HCT116 (cell line): Measurements from ENCODE around the gene USH1G. TPM values are rescaled to one million over a fixed set of nuclear protein-coding genes. Genes with fewer than 3 reads are reported as not detected.
A peak's percentile ranks its signal among the peaks of the same experiment; 100 is the strongest.

Experiments used
- ATAC-seq: fragments of 200-7000 bp; cut with Tn5 transposase; 2 replicates; pipeline ENCODE4 v1.9.1; 2020; ENCODE audit warnings: mild to moderate bottlenecking, moderate library complexity
- BruUV-seq: library from RNA; stranded (reverse); fragments of 400-500 nt; replicated peaks from 2 replicates; lab custom pipeline; 2021; lab: Mats Ljungman, UMichigan
- CTCF ChIA-PET: fragments of 300-600 bp; sonication (Branson Sonifier 250); formaldehyde crosslinking; loops from one replicate; lab custom pipeline; 2021; ENCODE audit warnings: antibody characterized with exemption; lab: Charles Lee
- POLR2A ChIA-PET: fragments of 300-600, 350-600 bp; sonication (Branson Sonifier 250); formaldehyde crosslinking; loops from one replicate; lab custom pipeline; 2021; ENCODE audit warnings: antibody characterized with exemption; lab: Charles Lee
- RAD21 ChIA-PET, 2 experiments: fragments of 300-600 bp; sonication (Branson Sonifier 250); formaldehyde crosslinking; loops; one replicate each; lab custom pipeline; 2023; ENCODE audit warnings: low total read pairs in 2 of 2; ENCODE audit not compliant: uncharacterized antibody in 2 of 2, unreplicated experiment in 2 of 2, low non-redundant PET in 1 of 2; lab: Charles Lee
- DNase-seq: peaks from one replicate; pipeline ENCODE4 v3.0.0-alpha.2; 2010; ENCODE audit warnings: low read depth, low spot score
- H2AFZ ChIP-seq: fragments of 200-600 bp; shearing (Covaris generic), sonication (generic); 2 replicates; pipeline ENCODE4 v1.6.1; 2017; ENCODE audit warnings: low read depth, mixed run types, mixed read lengths, antibody characterized with exemption, low read length; ENCODE audit not compliant: poor library complexity, severe bottlenecking
- H3K27ac ChIP-seq: 2 replicates; pipeline ENCODE4 v1.5.1; 2012; ENCODE audit warnings: low read depth, low read length
- H3K27me3 ChIP-seq: fragments of 200-600 bp; sonication (generic); 2 replicates; pipeline ENCODE4 v1.6.1; 2016; ENCODE audit warnings: mixed run types, low read length, mixed read lengths; ENCODE audit not compliant: insufficient read depth
- H3K36me3 ChIP-seq, 2 experiments: fragments of 200-500 bp in 1 of 2; fragments of 200-600 bp in 1 of 2; sonication (Bioruptor generic) in 1 of 2; sonication (generic) in 1 of 2; 2 replicates each; pipeline versions ENCODE4 v1.5.1 to v1.6.1; 2014 to 2016; ENCODE audit warnings: low read length in 2 of 2, inconsistent platforms in 1 of 2, mixed read lengths in 1 of 2, mixed run types in 1 of 2; ENCODE audit not compliant: insufficient read depth in 2 of 2, control insufficient read depth in 1 of 2
- H3K4me1 ChIP-seq, 2 experiments: fragments of 200-600 bp in 1 of 2; sonication (generic) in 1 of 2; 2 replicates each; pipeline versions ENCODE4 v1.5.1 to v1.6.1; 2012 to 2017; ENCODE audit warnings: low read length in 2 of 2, inconsistent platforms in 1 of 2, mild to moderate bottlenecking in 1 of 2, mixed read lengths in 1 of 2, mixed run types in 1 of 2, moderate library complexity in 1 of 2; ENCODE audit not compliant: insufficient read depth in 2 of 2, control insufficient read depth in 1 of 2
- H3K4me2 ChIP-seq: fragments of 200-600 bp; sonication (generic); 2 replicates; pipeline ENCODE4 v1.6.1; 2017; ENCODE audit warnings: mixed run types, low read length, mixed read lengths
- H3K4me3 ChIP-seq, 2 experiments: fragments of 200-600 bp in 1 of 2; sonication (generic) in 1 of 2; replicated peaks in 1 of 2; 2 replicates each; pipeline ENCODE4 v1.5.1; 2011 to 2016; ENCODE audit warnings: low read length in 2 of 2, control low read depth in 1 of 2, low read depth in 1 of 2, mild to moderate bottlenecking in 1 of 2, mixed read lengths in 1 of 2, mixed run types in 1 of 2
- H3K79me2 ChIP-seq: fragments of 200-600 bp; sonication (generic); 2 replicates; pipeline ENCODE4 v1.6.1; 2017; ENCODE audit warnings: mild to moderate bottlenecking, mixed run types, low read length, moderate library complexity, mixed read lengths; ENCODE audit not compliant: insufficient read depth
- H3K9ac ChIP-seq: fragments of 200-600 bp; sonication (generic); 2 replicates; pipeline ENCODE4 v1.6.1; 2016; ENCODE audit warnings: low read length, mixed read lengths
- H3K9me2 ChIP-seq: fragments of 200-600 bp; sonication (generic), shearing (Covaris generic); 2 replicates; pipeline ENCODE4 v1.6.1; 2017; ENCODE audit warnings: mixed run types, mild to moderate bottlenecking, moderate library complexity; ENCODE audit not compliant: insufficient read depth
- H3K9me3 ChIP-seq, 2 experiments: fragments of 200-500 bp in 1 of 2; fragments of 200-600 bp in 1 of 2; sonication (Bioruptor generic) in 1 of 2; sonication (generic) in 1 of 2; 2 replicates each; pipeline ENCODE4 v1.6.1; 2014 to 2017; ENCODE audit warnings: low read length in 2 of 2, mixed read lengths in 2 of 2, inconsistent platforms in 1 of 2, low read depth in 1 of 2, mild to moderate bottlenecking in 1 of 2, mixed run types in 1 of 2, moderate library complexity in 1 of 2; ENCODE audit not compliant: control insufficient read depth in 1 of 2, insufficient read depth in 1 of 2
- H4K20me1 ChIP-seq: fragments of 200-600 bp; sonication (generic), shearing (Covaris generic); 2 replicates; pipeline ENCODE4 v1.6.1; 2017; ENCODE audit warnings: mixed run types, mild to moderate bottlenecking, moderate library complexity; ENCODE audit not compliant: insufficient read depth
- ATF3 ChIP-seq: IDR thresholded peaks from 2 replicates; pipeline ENCODE4 v1.6.1; 2012
- CBX3 ChIP-seq: IDR thresholded peaks from 2 replicates; pipeline ENCODE4 v1.6.1; 2012; ENCODE audit warnings: low read depth
- FOSL1 ChIP-seq: IDR thresholded peaks from 2 replicates; pipeline ENCODE4 v1.6.1; 2012; ENCODE audit warnings: low read depth
- JUND ChIP-seq: IDR thresholded peaks from 2 replicates; pipeline ENCODE4 v1.6.1; 2012
- POLR2A ChIP-seq: IDR thresholded peaks from 2 replicates; pipeline ENCODE4 v1.7.0; 2011; ENCODE audit warnings: borderline replicate concordance; ENCODE audit not compliant: insufficient read depth, insufficient read length; ENCODE audit errors: extremely low read depth
- POLR2AphosphoS5 ChIP-seq: IDR thresholded peaks from 2 replicates; pipeline ENCODE4 v1.6.1; 2011; ENCODE audit warnings: mild to moderate bottlenecking, low read depth, low read length, moderate library complexity
- SP1 ChIP-seq: IDR thresholded peaks from 2 replicates; pipeline ENCODE4 v1.6.1; 2012; ENCODE audit warnings: low read depth
- SRF ChIP-seq: IDR thresholded peaks from 2 replicates; pipeline ENCODE4 v1.6.1; 2012; ENCODE audit warnings: low read depth
- ZFX ChIP-seq: fragments of 450-650 bp; IDR thresholded peaks from 2 replicates; pipeline ENCODE4 v1.6.1; 2017
- intact Hi-C: fragments of 100-400 bp; cut with micrococcal nuclease; formaldehyde crosslinking; loops from 2 replicates; pipeline ENCODE4 v1.10.0; 2022
- total RNA-seq: library from RNA; stranded (reverse); gene quantifications from one replicate; pipeline ENCODE4 v1.2.1, GENCODE V29; 2021; ENCODE audit not compliant: unreplicated experiment

USH1G gene
- total RNA-seq, 1 experiment from 2014 or later: 3.1 TPM

- no peak overlapping the region for H2AFZ ChIP-seq
- DNase-seq (no peak), ATAC-seq (peak; percentile 42)
- CTCF ChIA-PET: interaction anchor here (0.8 to 3.9 kb wide), 27 partner anchors 8 to 302 kb away, joined by 3 to 36 read pairs (median 12); partner anchors contain the start of genes FDXR, HID1, MRPL58 and OTOP2
- no peaks in the 10 kb centered on the region for H3K27me3 ChIP-seq
- no peak overlapping the region for H3K4me3 ChIP-seq
- H3K9me2 ChIP-seq: no peaks in the 10 kb centered on the region
- no TSS peak for BruUV-seq
- no peaks in the 10 kb centered on the region for H3K9me3 ChIP-seq
- TF ChIP-seq SP1: no peak
- no peak for TF ChIP-seq CBX3
- TF ChIP-seq ATF3: no peak
- TF ChIP-seq POLR2AphosphoS5: no peak
- TF ChIP-seq POLR2A: no peak
- no peak for TF ChIP-seq SRF
- no peak for TF ChIP-seq JUND
- TF ChIP-seq FOSL1: no peak
- TF ChIP-seq ZFX: no peak
- peak overlapping the region; percentile 52 for H3K4me2 ChIP-seq
- intact Hi-C loops: loop anchor here (2.0 to 5.0 kb wide), 3 partner anchors 72 to 151 kb away; partner anchors contain the start of gene FDXR
- H4K20me1 ChIP-seq: no peaks in the 10 kb centered on the region
- no peaks in the 10 kb centered on the region for H3K36me3 ChIP-seq
- peaks cover 7 to 17% of the 10 kb centered on the region in 2 experiments; a peak in 3 of 4 replicates for H3K4me1 ChIP-seq
- POLR2A ChIA-PET: interaction anchor here (0.8 to 2.3 kb wide), 2 partner anchors 12 to 150 kb away, joined by 3 to 5 read pairs; partner anchors contain the start of genes ARMC7 and HID1
- RAD21 ChIA-PET: interaction anchor here in 1 of 2 experiments (0.8 to 1.9 kb wide), 6 partner anchors 35 to 239 kb away, joined by 3 to 11 read pairs (median 4); partner anchors contain the start of gene FDXR
- no peaks in the 10 kb centered on the region for H3K79me2 ChIP-seq
- H3K9ac ChIP-seq: peak overlapping the region; percentile 23; the same call in 1 of the 2 replicates
- peak overlapping the region; percentile 29; the same call in 1 of the 2 replicates for H3K27ac ChIP-seq
Observed at GRCh38 chr17:74959826-74960515, 36.9 kb upstream of the USH1G start.
